ENCODE measurements around the gene ZNF827. TPM values are rescaled to one million over a fixed set of nuclear protein-coding genes. Genes with fewer than 3 reads are reported as not detected.

Gene ZNF827
- total RNA-seq, 2 donors from 2014 or later: 26.0 to 39.0 TPM

DNA sequence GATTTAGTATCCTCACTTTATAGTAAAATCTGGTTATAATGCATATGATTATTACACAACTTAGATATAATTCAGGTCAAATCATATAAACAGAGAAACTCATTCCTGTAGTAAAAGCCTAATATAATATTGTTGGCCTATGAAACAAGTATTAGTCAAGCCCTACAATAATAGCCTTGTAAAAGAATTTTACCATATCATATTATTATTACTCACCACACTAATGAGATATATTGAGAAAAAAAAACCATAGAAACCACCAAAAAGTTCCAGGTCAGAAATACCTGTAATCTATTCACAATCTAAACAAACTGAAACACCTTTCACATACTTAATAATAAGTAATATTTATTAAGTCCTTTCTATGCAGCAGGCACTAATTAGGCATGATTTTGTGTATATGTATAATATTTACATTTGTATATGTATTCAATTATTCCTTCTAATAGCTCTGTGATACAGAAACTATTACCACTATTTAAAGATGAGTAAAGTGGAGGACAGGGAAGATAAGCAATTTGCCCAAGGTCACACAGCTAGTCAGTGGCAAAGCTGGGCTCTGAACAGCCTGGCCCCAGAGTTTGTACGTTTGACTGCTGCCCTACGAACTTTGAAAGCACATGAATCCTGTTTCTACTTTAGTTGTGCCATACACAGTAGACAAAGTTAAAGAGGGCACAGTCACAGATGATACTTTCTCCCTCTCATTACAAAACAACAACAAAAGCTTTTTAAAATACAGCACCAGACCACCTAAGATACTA lies 9.0 kb downstream of the ZNF827 start:
- ATAC-seq (replicated peaks in 1 of 2): no peak
- no peak for DNase-seq
- H3K27ac Mint-ChIP-seq: no peak overlapping the region
- H3K27me3 Mint-ChIP-seq (ENCODE audit: low read depth): no peaks in the 10 kb centered on the region
- H3K4me3 Mint-ChIP-seq: no peak overlapping the region
- H3K9me3 Mint-ChIP-seq: peaks cover 5 to 7% of the 10 kb centered on the region in 2 donors
- H3K4me1 Mint-ChIP-seq (ENCODE audit: low read depth): peaks cover 46% of the 10 kb centered on the region
- H3K36me3 Mint-ChIP-seq (ENCODE audit: insufficient read depth in 2 of 2): peaks cover 13 to 21% of the 10 kb centered on the region in 2 donors

- Mint-ChIP-seq H3K4me1 (ENCODE audit: low read depth) (peaks cover 37% of the 10 kb centered on the region), H3K9me3 (peaks cover 5 to 7% of the 10 kb centered on the region in 2 donors), H3K4me3 (no peak overlapping the region), H3K27me3 (ENCODE audit: low read depth) (no peaks in the 10 kb centered on the region), H3K27ac (no peak overlapping the region), H3K36me3 (ENCODE audit: insufficient read depth in 2 of 2) (peaks cover 15 to 25% of the 10 kb centered on the region in 2 donors)
- no peak for ATAC-seq (replicated peaks in 1 of 2)
- no peak for DNase-seq
Observed at GRCh38 chr4:145928748-145929147, 9.9 kb downstream of the ZNF827 start.

GRCh38 chr4:145927030-145927429 lies 11.6 kb downstream of the ZNF827 start:
- H3K4me3 Mint-ChIP-seq: no peak overlapping the region
- H3K36me3 Mint-ChIP-seq (ENCODE audit: insufficient read depth in 2 of 2): peaks cover 15 to 25% of the 10 kb centered on the region in 2 donors
- DNase-seq (no peak), ATAC-seq (replicated peaks in 1 of 2) (no peak)
- peaks cover 5 to 7% of the 10 kb centered on the region in 2 donors for H3K9me3 Mint-ChIP-seq
- H3K27ac Mint-ChIP-seq: no peak overlapping the region
- no peaks in the 10 kb centered on the region for H3K27me3 Mint-ChIP-seq (ENCODE audit: low read depth)
- H3K4me1 Mint-ChIP-seq (ENCODE audit: low read depth): peaks cover 25% of the 10 kb centered on the region

GRCh38 chr4:145921231-145921630 lies 17.4 kb downstream of the ZNF827 start:
- peaks cover 15 to 33% of the 10 kb centered on the region in 2 donors for H3K36me3 Mint-ChIP-seq (ENCODE audit: insufficient read depth in 2 of 2)
- peaks cover 24% of the 10 kb centered on the region for H3K4me1 Mint-ChIP-seq (ENCODE audit: low read depth)
- H3K9me3 Mint-ChIP-seq: peaks cover 7 to 9% of the 10 kb centered on the region in 2 donors
- DNase-seq (no peak), ATAC-seq (replicated peaks in 1 of 2) (no peak)
- H3K4me3 Mint-ChIP-seq: no peak overlapping the region
- H3K27me3 Mint-ChIP-seq (ENCODE audit: low read depth): no peaks in the 10 kb centered on the region
- no peak overlapping the region for H3K27ac Mint-ChIP-seq

DNA sequence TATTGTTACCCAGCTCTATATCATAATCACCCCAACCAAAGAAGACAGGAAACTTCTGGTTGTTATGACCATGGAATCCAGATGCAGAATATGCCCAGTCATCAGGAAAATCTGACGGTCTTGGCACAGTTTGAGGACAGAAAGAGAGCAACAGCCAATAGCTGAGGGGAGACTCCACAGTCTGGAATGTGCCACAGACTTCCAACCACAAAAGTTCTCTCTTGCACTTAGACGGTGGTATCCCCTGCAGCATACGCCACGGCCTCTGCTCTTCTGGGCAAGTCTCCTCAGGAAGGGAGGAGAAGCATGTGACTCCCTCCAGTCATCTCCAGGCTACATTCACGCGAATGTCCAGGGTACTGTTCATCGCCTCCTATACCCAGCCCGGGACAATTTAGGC lies 18.4 kb downstream of the ZNF827 start:
- no peak overlapping the region for H3K27ac Mint-ChIP-seq
- no peak for DNase-seq
- H3K36me3 Mint-ChIP-seq (ENCODE audit: insufficient read depth in 2 of 2): peaks cover 7 to 25% of the 10 kb centered on the region in 2 donors
- H3K4me1 Mint-ChIP-seq (ENCODE audit: low read depth): peaks cover 24% of the 10 kb centered on the region
- H3K4me3 Mint-ChIP-seq: no peak overlapping the region
- peaks cover 5 to 6% of the 10 kb centered on the region in 2 donors for H3K9me3 Mint-ChIP-seq
- no peak for ATAC-seq (replicated peaks in 1 of 2)
- no peaks in the 10 kb centered on the region for H3K27me3 Mint-ChIP-seq (ENCODE audit: low read depth)

GRCh38 chr4:145912376-145912775 lies 26.2 kb downstream of the ZNF827 start:
- Mint-ChIP-seq H3K9me3 (peaks cover 2 to 3% of the 10 kb centered on the region in 2 donors), H3K4me3 (no peak overlapping the region), H3K36me3 (ENCODE audit: insufficient read depth in 2 of 2) (peaks cover 4 to 11% of the 10 kb centered on the region in 2 donors), H3K4me1 (ENCODE audit: low read depth) (peaks cover 6% of the 10 kb centered on the region), H3K27me3 (ENCODE audit: low read depth) (no peaks in the 10 kb centered on the region), H3K27ac (no peak overlapping the region)
- ATAC-seq (replicated peaks in 1 of 2) (no peak), DNase-seq (no peak)

- DNase-seq: no peak
- peaks cover 2% of the 10 kb centered on the region in 2 donors for H3K36me3 Mint-ChIP-seq (ENCODE audit: insufficient read depth in 2 of 2)
- H3K27ac Mint-ChIP-seq: no peak overlapping the region
- no peaks in the 10 kb centered on the region for H3K27me3 Mint-ChIP-seq (ENCODE audit: low read depth)
- no peaks in the 10 kb centered on the region for H3K9me3 Mint-ChIP-seq
- H3K4me1 Mint-ChIP-seq (ENCODE audit: low read depth): peaks cover 18% of the 10 kb centered on the region
- no peak for ATAC-seq (replicated peaks in 1 of 2)
- no peak overlapping the region for H3K4me3 Mint-ChIP-seq
Observed at GRCh38 chr4:145909773-145910172, 28.9 kb downstream of the ZNF827 start.

DNA sequence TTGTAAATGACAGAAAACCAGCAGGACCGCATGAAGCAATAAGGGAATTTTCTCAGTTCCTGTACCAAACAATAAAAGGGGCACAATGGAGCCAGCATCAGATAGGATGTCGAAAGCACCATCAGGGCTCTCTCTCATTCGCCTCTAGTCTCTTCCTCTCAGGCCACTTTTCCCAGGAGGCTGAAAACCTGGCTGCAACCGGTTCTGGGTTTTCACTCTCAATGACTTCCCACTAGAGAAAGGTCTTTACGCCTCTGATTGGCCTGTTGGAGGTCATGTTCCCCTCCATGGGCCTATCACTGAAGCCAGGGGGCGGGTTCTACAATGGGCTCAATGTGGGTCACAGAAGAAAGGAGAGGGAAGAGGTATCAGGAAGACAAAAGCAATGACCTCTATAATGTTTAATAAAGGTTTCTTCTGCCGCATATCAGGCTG lies 29.3 kb downstream of the ZNF827 start:
- Mint-ChIP-seq H3K4me1 (ENCODE audit: low read depth) (peaks cover 23% of the 10 kb centered on the region), H3K4me3 (no peak overlapping the region), H3K36me3 (ENCODE audit: insufficient read depth in 2 of 2) (peaks cover 2% of the 10 kb centered on the region in 2 donors), H3K9me3 (no peaks in the 10 kb centered on the region), H3K27me3 (ENCODE audit: low read depth) (no peaks in the 10 kb centered on the region), H3K27ac (no peak overlapping the region)
- no peak for DNase-seq
- ATAC-seq (replicated peaks in 1 of 2): no peak

- DNase-seq (no peak), ATAC-seq (replicated peaks in 1 of 2) (no peak)
- peaks cover 27% of the 10 kb centered on the region for H3K4me1 Mint-ChIP-seq (ENCODE audit: low read depth)
- peaks cover 0 to 3% of the 10 kb centered on the region in 2 donors for H3K36me3 Mint-ChIP-seq (ENCODE audit: insufficient read depth in 2 of 2)
- H3K4me3 Mint-ChIP-seq: no peak overlapping the region
- no peaks in the 10 kb centered on the region for H3K9me3 Mint-ChIP-seq
- H3K27ac Mint-ChIP-seq: no peak overlapping the region
- no peaks in the 10 kb centered on the region for H3K27me3 Mint-ChIP-seq (ENCODE audit: low read depth)
Observed at GRCh38 chr4:145907812-145908211, 30.8 kb downstream of the ZNF827 start.

GRCh38 chr4:145907390-145907789 lies 31.2 kb downstream of the ZNF827 start:
- DNase-seq (no peak), ATAC-seq (replicated peaks in 1 of 2) (no peak)
- Mint-ChIP-seq H3K27ac (no peak overlapping the region), H3K4me1 (ENCODE audit: low read depth) (peaks cover 27% of the 10 kb centered on the region), H3K27me3 (ENCODE audit: low read depth) (no peaks in the 10 kb centered on the region), H3K9me3 (no peaks in the 10 kb centered on the region), H3K4me3 (no peak overlapping the region), H3K36me3 (ENCODE audit: insufficient read depth in 2 of 2) (peaks cover 0 to 3% of the 10 kb centered on the region in 2 donors)

DNA sequence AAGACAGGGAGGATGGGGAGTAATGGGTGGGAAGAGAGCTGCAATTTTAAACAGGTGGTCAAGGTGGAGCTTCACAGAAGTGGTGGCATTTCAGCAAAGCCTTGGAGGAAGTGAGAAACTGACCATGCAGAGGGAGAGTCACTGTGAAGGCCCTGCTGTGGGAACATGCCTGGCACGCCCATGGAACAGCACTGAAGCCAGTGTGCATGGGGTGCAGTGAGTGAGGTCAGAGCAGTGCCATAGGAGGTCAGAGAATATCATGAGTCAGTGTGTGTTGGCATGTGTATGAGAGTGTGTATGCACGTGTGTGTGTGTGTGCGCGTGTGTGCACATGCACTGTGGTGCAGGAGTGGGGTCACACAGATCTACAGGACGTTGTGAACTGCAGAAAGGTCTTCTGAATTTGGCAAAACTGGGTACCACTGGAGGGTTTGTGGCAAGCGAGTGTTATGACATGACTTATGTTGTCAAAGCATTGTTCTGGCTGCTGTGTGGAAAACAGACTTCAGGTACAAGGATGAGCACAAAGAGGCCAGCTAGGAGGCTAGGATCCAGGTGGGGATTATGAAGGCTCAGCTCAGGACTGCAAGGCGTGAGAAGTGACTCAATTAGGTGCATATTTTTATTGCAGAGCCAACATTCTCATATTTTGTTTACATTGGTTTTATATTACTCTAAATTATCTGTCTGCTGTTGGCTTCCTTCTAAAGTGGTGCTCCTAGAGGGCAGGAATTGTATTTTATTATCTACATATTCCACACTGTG lies 34.0 kb downstream of the ZNF827 start:
- no peak overlapping the region for H3K4me3 Mint-ChIP-seq
- H3K4me1 Mint-ChIP-seq (ENCODE audit: low read depth): peaks cover 21% of the 10 kb centered on the region
- H3K27ac Mint-ChIP-seq: no peak overlapping the region
- no peak for ATAC-seq (replicated peaks in 1 of 2)
- no peak for DNase-seq
- no peaks in the 10 kb centered on the region for H3K9me3 Mint-ChIP-seq
- no peaks in the 10 kb centered on the region for H3K27me3 Mint-ChIP-seq (ENCODE audit: low read depth)
- peaks cover 4 to 16% of the 10 kb centered on the region in 2 donors for H3K36me3 Mint-ChIP-seq (ENCODE audit: insufficient read depth in 2 of 2)

GRCh38 chr4:145902522-145902921 lies 36.1 kb downstream of the ZNF827 start:
- H3K9me3 Mint-ChIP-seq: no peaks in the 10 kb centered on the region
- DNase-seq (no peak), ATAC-seq (replicated peaks in 1 of 2) (no peak)
- peaks cover 28% of the 10 kb centered on the region for H3K4me1 Mint-ChIP-seq (ENCODE audit: low read depth)
- H3K36me3 Mint-ChIP-seq (ENCODE audit: insufficient read depth in 2 of 2): peaks cover 4 to 16% of the 10 kb centered on the region in 2 donors
- H3K27me3 Mint-ChIP-seq (ENCODE audit: low read depth): no peaks in the 10 kb centered on the region
- H3K4me3 Mint-ChIP-seq: no peak overlapping the region
- H3K27ac Mint-ChIP-seq: no peak overlapping the region

DNA sequence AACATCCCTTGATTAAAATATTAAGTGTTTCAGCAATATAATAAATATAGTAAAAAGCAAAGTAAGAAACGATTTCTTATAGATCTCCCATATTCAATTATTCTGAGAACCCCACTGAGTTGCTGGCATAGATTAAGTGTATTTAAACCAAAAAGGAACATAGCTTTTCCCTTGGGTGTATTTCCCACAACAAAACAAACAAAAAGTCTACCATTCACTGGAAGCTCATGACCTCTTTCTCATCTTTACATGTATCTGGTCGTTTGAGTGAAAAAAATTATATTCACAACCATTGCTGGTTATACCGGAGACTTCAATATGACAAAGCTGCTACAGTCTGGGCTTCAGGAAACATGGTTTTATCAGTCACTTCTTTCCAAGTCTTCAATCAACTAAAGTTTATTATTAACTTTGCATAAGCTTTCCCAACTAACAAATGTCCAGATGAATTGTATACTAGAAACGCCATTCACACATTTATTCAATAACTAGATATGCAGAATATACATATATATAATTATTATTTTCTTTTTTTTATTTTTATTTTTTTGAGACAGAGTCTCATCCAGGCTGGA lies 38.6 kb downstream of the ZNF827 start:
- H3K4me1 Mint-ChIP-seq (ENCODE audit: low read depth): peaks cover 34% of the 10 kb centered on the region
- H3K27ac Mint-ChIP-seq: no peak overlapping the region
- no peak overlapping the region for H3K4me3 Mint-ChIP-seq
- DNase-seq (no peak), ATAC-seq (replicated peaks in 1 of 2) (no peak)
- H3K27me3 Mint-ChIP-seq (ENCODE audit: low read depth): no peaks in the 10 kb centered on the region
- peaks cover 4 to 16% of the 10 kb centered on the region in 2 donors for H3K36me3 Mint-ChIP-seq (ENCODE audit: insufficient read depth in 2 of 2)
- H3K9me3 Mint-ChIP-seq: no peaks in the 10 kb centered on the region

All from activated T-cell treated with anti-CD3 and anti-CD28 coated beads, Interleukin-2, amount 50 U/mL, for 72 hours (primary cell).